ENCODE data around the gene GNG11.

DNA sequence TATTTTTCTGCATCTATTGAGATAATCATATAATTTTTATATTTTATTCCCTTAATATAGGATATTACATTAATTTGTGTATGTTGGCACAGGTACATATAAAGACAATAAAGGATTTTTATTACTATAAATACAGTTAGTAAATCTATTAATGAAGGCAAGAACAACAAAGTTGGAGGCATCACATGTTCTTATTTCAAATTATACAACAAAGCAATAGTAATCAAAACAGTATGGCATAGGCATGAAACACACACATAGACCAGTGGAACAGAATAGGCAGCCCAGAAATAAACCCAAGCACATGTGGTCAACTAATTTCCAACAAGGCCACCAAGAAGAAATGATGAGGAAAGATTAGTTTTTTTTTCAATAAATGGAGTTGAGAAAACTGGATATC lies 42.2 kb upstream of the GNG11 start:
- TF ChIP-seq, protein P1, sequence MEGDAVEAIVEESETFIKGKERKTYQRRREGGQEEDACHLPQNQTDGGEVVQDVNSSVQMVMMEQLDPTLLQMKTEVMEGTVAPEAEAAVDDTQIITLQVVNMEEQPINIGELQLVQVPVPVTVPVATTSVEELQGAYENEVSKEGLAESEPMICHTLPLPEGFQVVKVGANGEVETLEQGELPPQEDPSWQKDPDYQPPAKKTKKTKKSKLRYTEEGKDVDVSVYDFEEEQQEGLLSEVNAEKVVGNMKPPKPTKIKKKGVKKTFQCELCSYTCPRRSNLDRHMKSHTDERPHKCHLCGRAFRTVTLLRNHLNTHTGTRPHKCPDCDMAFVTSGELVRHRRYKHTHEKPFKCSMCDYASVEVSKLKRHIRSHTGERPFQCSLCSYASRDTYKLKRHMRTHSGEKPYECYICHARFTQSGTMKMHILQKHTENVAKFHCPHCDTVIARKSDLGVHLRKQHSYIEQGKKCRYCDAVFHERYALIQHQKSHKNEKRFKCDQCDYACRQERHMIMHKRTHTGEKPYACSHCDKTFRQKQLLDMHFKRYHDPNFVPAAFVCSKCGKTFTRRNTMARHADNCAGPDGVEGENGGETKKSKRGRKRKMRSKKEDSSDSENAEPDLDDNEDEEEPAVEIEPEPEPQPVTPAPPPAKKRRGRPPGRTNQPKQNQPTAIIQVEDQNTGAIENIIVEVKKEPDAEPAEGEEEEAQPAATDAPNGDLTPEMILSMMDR (IDR thresholded peaks at IDR 0.05) = no peak
- no peak for TF ChIP-seq POLR2AphosphoS5 (IDR thresholded peaks at IDR 0.05; ENCODE audit: low read depth, low read length)
- TF ChIP-seq TCF7L2 (IDR thresholded peaks at IDR 0.05; ENCODE audit: low read depth, low read length) = no peak
- TF ChIP-seq, protein P2, sequence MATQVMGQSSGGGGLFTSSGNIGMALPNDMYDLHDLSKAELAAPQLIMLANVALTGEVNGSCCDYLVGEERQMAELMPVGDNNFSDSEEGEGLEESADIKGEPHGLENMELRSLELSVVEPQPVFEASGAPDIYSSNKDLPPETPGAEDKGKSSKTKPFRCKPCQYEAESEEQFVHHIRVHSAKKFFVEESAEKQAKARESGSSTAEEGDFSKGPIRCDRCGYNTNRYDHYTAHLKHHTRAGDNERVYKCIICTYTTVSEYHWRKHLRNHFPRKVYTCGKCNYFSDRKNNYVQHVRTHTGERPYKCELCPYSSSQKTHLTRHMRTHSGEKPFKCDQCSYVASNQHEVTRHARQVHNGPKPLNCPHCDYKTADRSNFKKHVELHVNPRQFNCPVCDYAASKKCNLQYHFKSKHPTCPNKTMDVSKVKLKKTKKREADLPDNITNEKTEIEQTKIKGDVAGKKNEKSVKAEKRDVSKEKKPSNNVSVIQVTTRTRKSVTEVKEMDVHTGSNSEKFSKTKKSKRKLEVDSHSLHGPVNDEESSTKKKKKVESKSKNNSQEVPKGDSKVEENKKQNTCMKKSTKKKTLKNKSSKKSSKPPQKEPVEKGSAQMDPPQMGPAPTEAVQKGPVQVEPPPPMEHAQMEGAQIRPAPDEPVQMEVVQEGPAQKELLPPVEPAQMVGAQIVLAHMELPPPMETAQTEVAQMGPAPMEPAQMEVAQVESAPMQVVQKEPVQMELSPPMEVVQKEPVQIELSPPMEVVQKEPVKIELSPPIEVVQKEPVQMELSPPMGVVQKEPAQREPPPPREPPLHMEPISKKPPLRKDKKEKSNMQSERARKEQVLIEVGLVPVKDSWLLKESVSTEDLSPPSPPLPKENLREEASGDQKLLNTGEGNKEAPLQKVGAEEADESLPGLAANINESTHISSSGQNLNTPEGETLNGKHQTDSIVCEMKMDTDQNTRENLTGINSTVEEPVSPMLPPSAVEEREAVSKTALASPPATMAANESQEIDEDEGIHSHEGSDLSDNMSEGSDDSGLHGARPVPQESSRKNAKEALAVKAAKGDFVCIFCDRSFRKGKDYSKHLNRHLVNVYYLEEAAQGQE (IDR thresholded peaks at IDR 0.05; ENCODE audit: insufficient read depth in 1 of 2, low read depth in 2 of 2, low read length in 1 of 2) = no peak
- TF ChIP-seq SIN3A (IDR thresholded peaks at IDR 0.05; ENCODE audit: borderline replicate concordance, insufficient read depth, low read depth, low read length) = no peak
